Panc1 (cell line): ENCODE measurements around the gene THEM5. TPM values are rescaled to one million over a fixed set of nuclear protein-coding genes. Genes with fewer than 3 reads are reported as not detected.

Experiments
- ATAC-seq: fragments of 200-7000 bp; cut with Tn5 transposase; 2 replicates; pipeline ENCODE4 v1.9.1; 2020; ENCODE audit warnings: mild to moderate bottlenecking, moderate library complexity
- BruUV-seq: library from RNA; stranded (reverse); fragments of 400-500 nt; replicated peaks from 2 replicates; lab custom pipeline; 2021; lab: Mats Ljungman, UMichigan
- CTCF ChIA-PET: fragments of 300-600 bp; sonication (Branson Sonifier 250); formaldehyde crosslinking; loops from one replicate; lab custom pipeline; 2022; ENCODE audit warnings: antibody characterized with exemption; lab: Charles Lee
- POLR2A ChIA-PET: fragments of 300-600 bp; sonication (Branson Sonifier 250); formaldehyde crosslinking; loops from one replicate; lab custom pipeline; 2022; ENCODE audit warnings: antibody characterized with exemption; lab: Charles Lee
- DNase-seq: peaks from one replicate; pipeline ENCODE4 v3.0.0-alpha.2; 2010; ENCODE audit warnings: low read depth, low spot score
- H3K27ac ChIP-seq: 2 replicates; pipeline ENCODE4 v1.5.1; 2011; ENCODE audit warnings: mild to moderate bottlenecking, low read length, inconsistent platforms
- H3K27me3 ChIP-seq: fragments of 200-500 bp; sonication (Bioruptor generic); 2 replicates; pipeline ENCODE4 v1.6.0; 2014; ENCODE audit warnings: low read length, inconsistent platforms; ENCODE audit not compliant: control insufficient read depth, insufficient read depth
- H3K36me3 ChIP-seq: fragments of 200-500 bp; sonication (Bioruptor generic); 2 replicates; pipeline ENCODE4 v1.5.1; 2014; ENCODE audit warnings: inconsistent platforms, mild to moderate bottlenecking, low read length, moderate library complexity; ENCODE audit not compliant: control insufficient read depth, insufficient read depth
- H3K4me1 ChIP-seq: 2 replicates; pipeline ENCODE4 v1.5.1; 2011; ENCODE audit warnings: inconsistent platforms, mild to moderate bottlenecking, low read length, moderate library complexity; ENCODE audit not compliant: control insufficient read depth, insufficient read depth
- H3K4me3 ChIP-seq, 2 experiments: 2 replicates each; pipeline ENCODE4 v1.5.1; 2011 to 2012; ENCODE audit warnings: low read depth in 2 of 2, low read length in 2 of 2, mild to moderate bottlenecking in 2 of 2, inconsistent platforms in 1 of 2, moderate library complexity in 1 of 2
- H3K9me3 ChIP-seq: fragments of 200-500 bp; sonication (Bioruptor generic); 2 replicates; pipeline ENCODE4 v1.5.1; 2014; ENCODE audit warnings: low read depth, mild to moderate bottlenecking, inconsistent platforms, low read length, moderate library complexity; ENCODE audit not compliant: control insufficient read depth, insufficient read depth
- POLR2AphosphoS5 ChIP-seq: IDR thresholded peaks from 2 replicates; pipeline ENCODE4 v1.6.1; 2012; ENCODE audit warnings: mild to moderate bottlenecking, low read depth, low read length, moderate library complexity
- SIN3A ChIP-seq: IDR thresholded peaks from 2 replicates; pipeline ENCODE4 v1.6.1; 2012; ENCODE audit warnings: low read depth, mild to moderate bottlenecking, low read length, moderate library complexity, borderline replicate concordance; ENCODE audit not compliant: insufficient read depth
- TCF7L2 ChIP-seq: IDR thresholded peaks from 2 replicates; pipeline ENCODE4 v1.6.1; 2011; ENCODE audit warnings: mild to moderate bottlenecking, low read depth, low read length, inconsistent platforms
- in situ Hi-C: cut with HindIII; loops from 2 replicates; pipeline ENCODE4 v1.10.0; 2016; ENCODE audit warnings: low sequenced_read_pairs, low pct_unique_long_range_greater_than_20kb
- intact Hi-C: fragments of 100-400 bp; cut with micrococcal nuclease; formaldehyde crosslinking; loops from one replicate; pipeline ENCODE4 v1.10.0; 2022; ENCODE audit not compliant: unreplicated experiment
- total RNA-seq: library from RNA; stranded (reverse); gene quantifications from one replicate; pipeline ENCODE4 v1.2.1, GENCODE V29; 2021; ENCODE audit not compliant: unreplicated experiment
- TF ChIP-seq, protein P1 (sequence below): fragments of 450-650 bp; IDR thresholded peaks from 2 replicates; pipeline ENCODE4 v1.5.1; 2017; ENCODE audit warnings: mild to moderate bottlenecking
- TF ChIP-seq, protein P2 (sequence below), 2 experiments: IDR thresholded peaks; 2 replicates each; pipeline ENCODE4 v1.6.1; 2011 to 2012; ENCODE audit warnings: low read depth in 2 of 2, control low read depth in 1 of 2, low read length in 1 of 2, mild to moderate bottlenecking in 1 of 2, moderate library complexity in 1 of 2; ENCODE audit not compliant: insufficient read depth in 1 of 2

Gene THEM5
- total RNA-seq, 1 experiment from 2014 or later = not detected

DNA sequence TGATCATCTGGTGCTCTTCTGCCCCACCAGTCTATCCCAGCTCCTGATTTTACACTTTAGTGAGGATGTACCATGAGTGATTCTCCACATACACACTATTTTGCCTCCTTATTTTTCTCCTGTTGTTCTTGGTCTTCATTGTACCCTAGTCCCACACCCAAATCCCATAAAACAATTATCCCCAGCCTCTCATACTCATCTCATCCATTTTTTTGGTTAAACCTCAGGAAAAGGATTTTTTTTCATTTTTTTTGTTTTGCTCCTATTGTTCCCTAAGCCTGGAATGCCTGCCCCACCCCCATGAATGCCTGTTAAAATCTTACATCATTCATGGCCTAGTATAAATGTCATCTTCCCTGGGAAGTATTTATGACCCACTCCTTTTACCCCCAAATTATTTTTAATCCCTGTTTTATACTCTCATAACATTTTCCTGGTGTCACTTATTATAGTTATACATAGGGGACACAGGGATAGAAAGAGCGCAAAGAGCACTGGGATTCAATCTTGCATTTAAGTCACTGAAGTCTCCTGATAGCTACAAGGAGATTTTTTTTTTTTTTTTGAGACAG lies 43.4 kb downstream of the THEM5 start:
- peaks cover 3% of the 10 kb centered on the region for H3K4me1 ChIP-seq
- DNase-seq (no peak), ATAC-seq (no peak)
- ChIA-PET CTCF (no interaction called here), POLR2A (no interaction called here)
- no peaks in the 10 kb centered on the region for H3K27me3 ChIP-seq
- no TSS peak for BruUV-seq
- TF ChIP-seq POLR2AphosphoS5 = no peak
- TF ChIP-seq SIN3A = no peak
- TF ChIP-seq, protein P1, sequence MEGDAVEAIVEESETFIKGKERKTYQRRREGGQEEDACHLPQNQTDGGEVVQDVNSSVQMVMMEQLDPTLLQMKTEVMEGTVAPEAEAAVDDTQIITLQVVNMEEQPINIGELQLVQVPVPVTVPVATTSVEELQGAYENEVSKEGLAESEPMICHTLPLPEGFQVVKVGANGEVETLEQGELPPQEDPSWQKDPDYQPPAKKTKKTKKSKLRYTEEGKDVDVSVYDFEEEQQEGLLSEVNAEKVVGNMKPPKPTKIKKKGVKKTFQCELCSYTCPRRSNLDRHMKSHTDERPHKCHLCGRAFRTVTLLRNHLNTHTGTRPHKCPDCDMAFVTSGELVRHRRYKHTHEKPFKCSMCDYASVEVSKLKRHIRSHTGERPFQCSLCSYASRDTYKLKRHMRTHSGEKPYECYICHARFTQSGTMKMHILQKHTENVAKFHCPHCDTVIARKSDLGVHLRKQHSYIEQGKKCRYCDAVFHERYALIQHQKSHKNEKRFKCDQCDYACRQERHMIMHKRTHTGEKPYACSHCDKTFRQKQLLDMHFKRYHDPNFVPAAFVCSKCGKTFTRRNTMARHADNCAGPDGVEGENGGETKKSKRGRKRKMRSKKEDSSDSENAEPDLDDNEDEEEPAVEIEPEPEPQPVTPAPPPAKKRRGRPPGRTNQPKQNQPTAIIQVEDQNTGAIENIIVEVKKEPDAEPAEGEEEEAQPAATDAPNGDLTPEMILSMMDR = no peak
- TF ChIP-seq, protein P2, sequence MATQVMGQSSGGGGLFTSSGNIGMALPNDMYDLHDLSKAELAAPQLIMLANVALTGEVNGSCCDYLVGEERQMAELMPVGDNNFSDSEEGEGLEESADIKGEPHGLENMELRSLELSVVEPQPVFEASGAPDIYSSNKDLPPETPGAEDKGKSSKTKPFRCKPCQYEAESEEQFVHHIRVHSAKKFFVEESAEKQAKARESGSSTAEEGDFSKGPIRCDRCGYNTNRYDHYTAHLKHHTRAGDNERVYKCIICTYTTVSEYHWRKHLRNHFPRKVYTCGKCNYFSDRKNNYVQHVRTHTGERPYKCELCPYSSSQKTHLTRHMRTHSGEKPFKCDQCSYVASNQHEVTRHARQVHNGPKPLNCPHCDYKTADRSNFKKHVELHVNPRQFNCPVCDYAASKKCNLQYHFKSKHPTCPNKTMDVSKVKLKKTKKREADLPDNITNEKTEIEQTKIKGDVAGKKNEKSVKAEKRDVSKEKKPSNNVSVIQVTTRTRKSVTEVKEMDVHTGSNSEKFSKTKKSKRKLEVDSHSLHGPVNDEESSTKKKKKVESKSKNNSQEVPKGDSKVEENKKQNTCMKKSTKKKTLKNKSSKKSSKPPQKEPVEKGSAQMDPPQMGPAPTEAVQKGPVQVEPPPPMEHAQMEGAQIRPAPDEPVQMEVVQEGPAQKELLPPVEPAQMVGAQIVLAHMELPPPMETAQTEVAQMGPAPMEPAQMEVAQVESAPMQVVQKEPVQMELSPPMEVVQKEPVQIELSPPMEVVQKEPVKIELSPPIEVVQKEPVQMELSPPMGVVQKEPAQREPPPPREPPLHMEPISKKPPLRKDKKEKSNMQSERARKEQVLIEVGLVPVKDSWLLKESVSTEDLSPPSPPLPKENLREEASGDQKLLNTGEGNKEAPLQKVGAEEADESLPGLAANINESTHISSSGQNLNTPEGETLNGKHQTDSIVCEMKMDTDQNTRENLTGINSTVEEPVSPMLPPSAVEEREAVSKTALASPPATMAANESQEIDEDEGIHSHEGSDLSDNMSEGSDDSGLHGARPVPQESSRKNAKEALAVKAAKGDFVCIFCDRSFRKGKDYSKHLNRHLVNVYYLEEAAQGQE (IDR thresholded peaks at IDR 0.05; ENCODE audit: insufficient read depth in 1 of 2, low read depth in 2 of 2, low read length in 1 of 2) = no peak
- no peak for TF ChIP-seq TCF7L2
- no peaks in the 10 kb centered on the region for H3K36me3 ChIP-seq
- H3K27ac ChIP-seq = no peak overlapping the region
- intact Hi-C loops (no loop called here), in situ Hi-C loops (no loop called here)
- no peaks in the 10 kb centered on the region for H3K9me3 ChIP-seq
- H3K4me3 ChIP-seq = no peak overlapping the region

DNA sequence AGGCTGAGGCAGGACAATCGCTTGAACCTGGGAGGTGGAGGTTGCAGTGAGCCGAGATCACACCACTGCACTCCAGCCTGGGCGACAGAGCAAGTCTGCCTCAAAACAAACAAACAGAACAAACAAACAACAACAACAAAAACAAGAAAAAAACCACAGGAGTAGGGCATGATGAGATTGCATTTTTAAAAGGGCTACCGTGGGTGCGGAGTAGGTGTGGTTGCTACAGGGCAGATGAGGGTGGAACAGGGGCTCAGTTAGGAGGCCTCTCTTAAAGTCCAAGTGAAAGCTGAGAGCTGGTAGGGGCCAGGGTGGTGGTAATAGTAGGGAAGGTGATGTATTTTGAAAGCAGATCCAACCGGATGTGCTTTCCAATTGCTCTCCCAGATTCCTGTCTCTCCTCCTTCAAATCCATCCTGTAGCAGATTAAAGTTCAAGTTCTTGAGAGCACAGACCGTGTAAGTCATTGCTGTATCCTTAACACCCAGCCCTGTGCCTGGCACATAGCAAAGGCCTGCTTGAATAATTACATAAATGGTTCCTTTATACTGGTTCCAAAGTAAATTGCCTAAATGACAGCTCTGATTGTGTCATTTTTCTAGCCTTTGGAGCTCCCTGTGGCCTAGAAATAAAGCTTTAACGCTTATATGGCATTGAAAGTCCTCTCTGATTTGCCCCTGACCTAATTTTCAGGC lies 44.1 kb downstream of the THEM5 start:
- H3K36me3 ChIP-seq = no peaks in the 10 kb centered on the region
- TF ChIP-seq, protein P2 (IDR thresholded peaks at IDR 0.05; ENCODE audit: insufficient read depth in 1 of 2, low read depth in 2 of 2, low read length in 1 of 2) = no peak
- TF ChIP-seq SIN3A (no peak), POLR2AphosphoS5 (no peak), TCF7L2 (no peak)
- TF ChIP-seq, protein P1 = no peak
- BruUV-seq = no TSS peak
- no peak overlapping the region for H3K4me3 ChIP-seq
- ATAC-seq (no peak), DNase-seq (no peak)
- peaks cover 3% of the 10 kb centered on the region for H3K4me1 ChIP-seq
- no peaks in the 10 kb centered on the region for H3K27me3 ChIP-seq
- ChIA-PET CTCF (no interaction called here), POLR2A (no interaction called here)
- H3K27ac ChIP-seq = no peak overlapping the region
- in situ Hi-C loops = no loop called here
- intact Hi-C loops = no loop called here
- H3K9me3 ChIP-seq = no peaks in the 10 kb centered on the region
